Kidney epithelial cell (primary cell): Measurements from ENCODE around the gene SLC35G3. TPM values are rescaled to one million over a fixed set of nuclear protein-coding genes. Genes with fewer than 3 reads are reported as not detected.

Experiments used
- DNase-seq: peaks from one replicate; pipeline ENCODE4 v3.0.0-alpha.2; 2010; ENCODE audit warnings: low read depth
- H3K27me3 ChIP-seq: 2 replicates; pipeline ENCODE4 v1.6.0; 2011; ENCODE audit warnings: low read length; ENCODE audit not compliant: control insufficient read depth, insufficient read depth
- H3K36me3 ChIP-seq: 2 replicates; pipeline ENCODE4 v1.5.1; 2011; ENCODE audit warnings: low read length; ENCODE audit not compliant: control insufficient read depth, insufficient read depth
- H3K4me3 ChIP-seq: 2 replicates; pipeline ENCODE4 v1.5.1; 2011; ENCODE audit warnings: low read depth, mild to moderate bottlenecking, control low read depth, low read length
- total RNA-seq: library from RNA; depleted of rRNA; stranded (reverse); fragments of >200 nt; gene quantifications from 2 replicates; pipeline ENCODE4 v1.2.3, GENCODE V29; 2015
- TF ChIP-seq, protein P1 (sequence below): IDR thresholded peaks from 2 replicates; pipeline ENCODE4 v1.5.1; 2011; ENCODE audit warnings: mild to moderate bottlenecking, moderate library complexity, low read length, control low read depth, inconsistent platforms; ENCODE audit not compliant: insufficient read depth, poor library complexity, severe bottlenecking

The SLC35G3 gene
- total RNA-seq, 1 donor from 2014 or later = not detected

- no peak for DNase-seq
- Histone ChIP-seq H3K27me3 (peaks cover 3% of the 10 kb centered on the region), H3K4me3 (no peak overlapping the region), H3K36me3 (no peaks in the 10 kb centered on the region)
- TF ChIP-seq, protein P1, sequence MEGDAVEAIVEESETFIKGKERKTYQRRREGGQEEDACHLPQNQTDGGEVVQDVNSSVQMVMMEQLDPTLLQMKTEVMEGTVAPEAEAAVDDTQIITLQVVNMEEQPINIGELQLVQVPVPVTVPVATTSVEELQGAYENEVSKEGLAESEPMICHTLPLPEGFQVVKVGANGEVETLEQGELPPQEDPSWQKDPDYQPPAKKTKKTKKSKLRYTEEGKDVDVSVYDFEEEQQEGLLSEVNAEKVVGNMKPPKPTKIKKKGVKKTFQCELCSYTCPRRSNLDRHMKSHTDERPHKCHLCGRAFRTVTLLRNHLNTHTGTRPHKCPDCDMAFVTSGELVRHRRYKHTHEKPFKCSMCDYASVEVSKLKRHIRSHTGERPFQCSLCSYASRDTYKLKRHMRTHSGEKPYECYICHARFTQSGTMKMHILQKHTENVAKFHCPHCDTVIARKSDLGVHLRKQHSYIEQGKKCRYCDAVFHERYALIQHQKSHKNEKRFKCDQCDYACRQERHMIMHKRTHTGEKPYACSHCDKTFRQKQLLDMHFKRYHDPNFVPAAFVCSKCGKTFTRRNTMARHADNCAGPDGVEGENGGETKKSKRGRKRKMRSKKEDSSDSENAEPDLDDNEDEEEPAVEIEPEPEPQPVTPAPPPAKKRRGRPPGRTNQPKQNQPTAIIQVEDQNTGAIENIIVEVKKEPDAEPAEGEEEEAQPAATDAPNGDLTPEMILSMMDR = no peak
These were observed 29.5 kb downstream of the SLC35G3 start for GRCh38 chr17:35164716-35165115.

GRCh38 chr17:35163886-35164285 lies 30.3 kb downstream of the SLC35G3 start:
- peaks cover 3% of the 10 kb centered on the region for H3K27me3 ChIP-seq
- TF ChIP-seq, protein P1 = no peak
- H3K4me3 ChIP-seq = no peak overlapping the region
- no peak for DNase-seq
- no peaks in the 10 kb centered on the region for H3K36me3 ChIP-seq

DNA sequence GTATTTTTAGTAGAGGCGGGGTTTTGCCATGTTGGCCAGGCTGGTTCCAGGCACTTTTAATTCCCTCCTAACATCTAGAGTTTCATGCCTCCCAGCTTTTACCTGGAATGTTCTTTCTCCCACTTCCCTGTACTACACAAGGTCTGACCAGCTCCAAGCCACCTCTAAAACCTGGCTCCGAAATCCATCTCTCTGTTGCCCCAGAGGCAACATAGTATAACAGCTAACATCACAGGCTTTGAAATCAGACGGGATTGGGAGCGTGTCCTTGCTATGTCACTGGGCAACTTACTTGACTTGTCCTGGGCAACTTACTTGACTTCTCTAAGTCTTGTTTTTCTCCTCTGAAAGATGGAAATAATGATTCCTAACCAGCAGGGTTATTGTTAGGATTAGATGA lies 31.4 kb downstream of the SLC35G3 start:
- H3K36me3 ChIP-seq = no peaks in the 10 kb centered on the region
- DNase-seq = no peak
- H3K4me3 ChIP-seq = no peak overlapping the region
- peaks cover 3% of the 10 kb centered on the region for H3K27me3 ChIP-seq
- TF ChIP-seq, protein P1 = no peak

DNA sequence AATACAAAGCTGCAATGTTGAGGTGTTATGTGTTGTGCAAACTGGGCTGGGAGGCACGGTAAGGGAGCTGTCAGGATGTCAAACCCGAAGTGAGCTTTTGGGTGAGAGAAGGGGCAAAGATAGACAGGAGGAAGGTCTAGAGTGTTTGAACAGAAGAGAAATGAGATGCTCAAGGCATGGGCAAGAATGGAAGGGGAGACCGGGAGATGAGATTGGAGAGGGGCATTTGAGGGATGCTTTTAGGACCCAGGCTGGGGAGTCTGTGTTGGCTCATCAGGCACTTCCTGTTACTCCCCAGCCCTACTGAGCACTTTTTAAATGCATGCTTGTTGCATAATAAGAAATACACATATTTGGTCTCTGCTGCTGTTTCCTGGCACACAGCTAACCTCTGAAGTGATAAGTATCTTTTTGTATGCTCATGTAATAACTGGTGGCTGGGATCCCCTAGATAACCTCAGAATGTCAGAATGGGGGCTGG lies 32.9 kb downstream of the SLC35G3 start:
- TF ChIP-seq, protein P1 = no peak
- no peak overlapping the region for H3K4me3 ChIP-seq
- no peaks in the 10 kb centered on the region for H3K36me3 ChIP-seq
- no peak for DNase-seq
- peaks cover 3% of the 10 kb centered on the region for H3K27me3 ChIP-seq

GRCh38 chr17:35160354-35161201 lies 33.6 kb downstream of the SLC35G3 start:
- Histone ChIP-seq H3K27me3 (peaks cover 3% of the 10 kb centered on the region), H3K36me3 (no peaks in the 10 kb centered on the region), H3K4me3 (no peak overlapping the region)
- DNase-seq = no peak
- TF ChIP-seq, protein P1 = no peak
